ENCODE results near the gene TMCC2.
"Not testable (repeated sequence)": the region's sequence is repeated elsewhere in the genome, so short reads cannot be mapped to it uniquely, and the experiment has no call there.

Gene TMCC2

DNA sequence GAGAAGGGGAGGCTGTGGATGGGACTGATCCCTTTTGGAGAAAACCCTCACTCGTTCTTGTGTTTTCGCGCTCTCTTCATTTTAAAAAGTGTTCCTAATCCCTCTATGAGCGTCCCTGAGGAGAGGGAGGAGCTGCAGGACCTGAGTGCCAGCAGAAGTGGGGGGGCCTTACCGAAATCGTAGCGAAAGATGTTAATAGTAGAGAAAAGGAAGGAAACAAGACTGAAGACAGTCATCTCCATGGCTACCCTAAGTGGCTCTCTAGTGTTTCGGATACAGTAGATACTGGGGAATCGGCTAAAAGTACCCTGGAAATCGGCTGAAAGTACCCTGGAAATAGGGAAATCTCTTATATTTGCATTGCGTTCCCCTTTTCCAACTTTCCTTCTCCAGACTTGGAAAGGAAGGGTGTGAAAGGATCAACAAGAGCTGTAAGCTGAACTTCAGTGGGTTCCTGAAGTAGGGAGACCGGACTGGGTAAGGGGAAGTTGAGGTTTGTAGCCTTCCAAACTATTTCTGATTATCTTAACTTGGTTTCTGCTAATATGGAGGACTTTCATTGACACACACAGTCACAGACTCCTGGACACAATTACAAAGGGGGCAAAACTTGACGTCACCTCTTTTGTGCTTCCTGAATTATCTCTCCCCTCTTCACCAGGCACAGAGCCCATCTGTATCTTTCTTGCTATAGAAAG is 15.8 kb upstream of the TMCC2 start:
- in situ Hi-C loops (cut with MboI; ENCODE audit: low sequenced_read_pairs) = no loop called here

DNA sequence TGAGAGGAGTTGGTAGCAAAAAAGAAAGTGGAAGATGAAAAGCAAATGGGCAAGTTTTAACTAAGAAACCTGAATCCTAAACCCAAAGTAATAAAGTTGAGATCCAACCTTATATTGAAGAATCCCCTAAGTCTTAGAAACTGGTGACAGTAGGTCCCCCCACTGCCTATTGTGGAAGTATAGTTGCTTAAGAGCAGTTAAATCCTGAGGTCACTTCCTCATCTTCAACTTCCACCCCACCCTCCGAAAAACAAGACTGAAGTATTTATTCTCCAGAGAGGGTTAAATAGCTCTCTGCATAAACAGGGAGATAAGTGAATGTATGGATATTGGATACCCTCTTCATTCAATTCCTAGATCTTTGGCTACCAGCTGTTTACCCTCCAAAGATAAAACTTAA is 13.0 kb upstream of the TMCC2 start:
- in situ Hi-C loops (cut with MboI; ENCODE audit: low sequenced_read_pairs) = no loop called here

DNA sequence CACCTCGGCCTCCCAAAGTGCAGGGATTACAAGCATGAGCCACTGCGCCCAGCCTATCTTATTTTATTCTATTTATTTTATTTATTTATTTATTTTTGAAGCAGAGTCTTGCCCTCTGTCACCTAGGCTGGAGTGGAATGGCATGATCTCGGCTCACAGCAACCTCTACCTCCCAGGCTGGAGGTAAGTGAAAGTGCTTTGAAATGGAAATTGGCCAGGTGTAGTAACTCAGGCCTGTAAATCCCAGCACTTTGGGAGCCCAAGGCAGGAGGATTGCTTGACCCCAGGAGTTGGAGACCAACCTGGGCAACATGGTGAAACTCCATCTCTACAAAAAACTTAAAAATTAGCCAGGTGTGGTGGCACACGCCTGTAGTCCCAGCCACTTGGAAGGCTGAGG is 11.2 kb upstream of the TMCC2 start:
- in situ Hi-C loops (cut with MboI; ENCODE audit: low sequenced_read_pairs) = no loop called here

DNA sequence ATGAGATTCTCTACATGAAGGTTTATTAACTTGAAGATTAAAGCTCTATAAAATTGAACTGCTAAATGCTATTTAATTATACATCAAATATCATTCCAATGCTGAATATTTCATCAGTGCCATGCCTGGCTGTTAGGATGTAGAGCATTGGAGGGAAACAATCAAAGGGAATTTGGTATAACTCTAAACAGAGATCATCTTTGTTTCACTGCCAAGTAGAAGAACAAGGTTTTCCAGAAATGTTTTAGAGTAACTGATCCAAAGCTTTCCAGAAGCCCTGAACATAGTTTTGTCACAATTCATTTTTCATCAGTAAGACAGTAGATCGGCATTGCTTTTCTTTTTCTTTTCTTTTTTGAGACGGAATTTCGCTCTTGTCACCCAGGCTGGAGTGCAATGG is 10.3 kb upstream of the TMCC2 start:
- in situ Hi-C loops (cut with MboI; ENCODE audit: low sequenced_read_pairs) = no loop called here

DNA sequence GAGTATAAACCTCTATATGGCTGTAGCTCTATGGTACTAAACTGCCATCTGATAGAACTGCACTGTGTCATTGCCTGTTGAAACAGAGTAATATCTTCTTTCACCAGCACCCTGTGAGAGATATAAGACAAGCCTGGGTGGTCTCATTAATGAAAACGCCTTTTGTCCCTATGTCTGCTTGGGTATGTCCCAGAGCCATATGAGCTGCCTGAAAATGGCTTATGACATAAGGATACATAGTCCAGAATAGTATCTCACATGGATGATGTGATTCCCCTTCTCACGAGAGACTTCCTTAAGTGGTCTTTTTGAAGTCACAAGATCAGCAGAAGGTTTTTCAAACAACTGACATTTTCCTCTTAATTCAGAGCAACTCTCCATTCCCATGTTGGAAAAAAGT is 7.3 kb upstream of the TMCC2 start:
- in situ Hi-C loops (cut with MboI; ENCODE audit: low sequenced_read_pairs) = no loop called here

DNA sequence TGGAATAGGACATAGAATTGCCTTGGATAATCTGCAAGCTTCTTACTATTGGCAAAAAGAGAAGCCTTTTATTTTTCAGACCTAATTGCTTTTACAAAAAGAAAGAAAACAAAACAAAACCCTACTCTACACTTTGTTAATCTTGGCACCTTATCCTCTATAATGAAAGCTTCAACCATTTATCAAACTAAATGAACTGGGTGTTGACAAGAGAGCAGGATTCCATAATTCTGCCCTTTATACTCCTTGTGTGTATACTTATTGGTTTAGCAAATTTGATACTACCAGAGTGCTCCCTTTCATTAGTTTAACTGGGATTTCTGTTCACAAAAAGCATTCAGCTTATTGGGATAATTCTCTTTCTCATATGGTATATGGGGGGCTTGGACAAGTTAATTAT is 3.0 kb upstream of the TMCC2 start:
- in situ Hi-C loops (cut with MboI; ENCODE audit: low sequenced_read_pairs) = no loop called here

DNA sequence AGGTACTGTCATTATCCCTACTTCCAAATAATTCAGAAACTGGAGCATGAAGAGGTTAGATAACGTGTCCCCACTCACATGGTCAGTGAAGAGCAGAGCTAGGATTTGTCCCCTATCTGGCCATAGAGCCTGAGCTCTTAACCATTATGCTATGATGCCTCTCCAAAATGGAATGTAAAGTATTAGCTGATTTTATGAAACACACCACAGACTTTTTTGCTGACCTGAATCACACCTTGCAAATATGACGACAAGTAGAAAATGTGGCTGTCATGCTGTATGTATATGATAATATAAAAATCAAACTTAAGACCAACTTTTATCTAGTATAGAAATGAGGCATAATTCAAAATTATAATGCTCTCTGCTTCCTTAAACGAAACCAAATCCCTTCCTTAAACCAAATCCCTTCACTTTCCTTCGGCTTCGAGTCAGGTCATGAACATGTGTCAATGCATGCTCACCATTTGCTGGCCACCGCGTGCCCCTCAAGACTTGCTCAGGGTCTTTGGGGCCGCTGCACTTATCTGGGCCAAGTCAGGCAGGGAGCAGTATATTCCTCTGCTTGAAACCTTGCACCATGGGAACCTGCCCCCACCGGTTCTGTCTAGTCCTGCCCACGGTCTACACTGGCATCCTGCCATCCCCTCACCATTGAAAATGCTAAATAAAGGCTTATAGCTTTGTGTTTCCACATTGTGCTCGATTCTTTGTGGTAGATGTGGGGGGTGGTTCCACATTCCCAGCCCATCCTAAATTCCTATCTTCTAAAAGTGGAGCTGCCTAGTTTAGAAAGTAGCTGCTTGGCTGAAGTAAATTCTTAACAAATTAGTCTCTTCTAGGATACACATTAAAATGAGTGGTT is 1.6 kb upstream of the TMCC2 start:
- in situ Hi-C loops (cut with MboI; ENCODE audit: low sequenced_read_pairs) = no loop called here

DNA sequence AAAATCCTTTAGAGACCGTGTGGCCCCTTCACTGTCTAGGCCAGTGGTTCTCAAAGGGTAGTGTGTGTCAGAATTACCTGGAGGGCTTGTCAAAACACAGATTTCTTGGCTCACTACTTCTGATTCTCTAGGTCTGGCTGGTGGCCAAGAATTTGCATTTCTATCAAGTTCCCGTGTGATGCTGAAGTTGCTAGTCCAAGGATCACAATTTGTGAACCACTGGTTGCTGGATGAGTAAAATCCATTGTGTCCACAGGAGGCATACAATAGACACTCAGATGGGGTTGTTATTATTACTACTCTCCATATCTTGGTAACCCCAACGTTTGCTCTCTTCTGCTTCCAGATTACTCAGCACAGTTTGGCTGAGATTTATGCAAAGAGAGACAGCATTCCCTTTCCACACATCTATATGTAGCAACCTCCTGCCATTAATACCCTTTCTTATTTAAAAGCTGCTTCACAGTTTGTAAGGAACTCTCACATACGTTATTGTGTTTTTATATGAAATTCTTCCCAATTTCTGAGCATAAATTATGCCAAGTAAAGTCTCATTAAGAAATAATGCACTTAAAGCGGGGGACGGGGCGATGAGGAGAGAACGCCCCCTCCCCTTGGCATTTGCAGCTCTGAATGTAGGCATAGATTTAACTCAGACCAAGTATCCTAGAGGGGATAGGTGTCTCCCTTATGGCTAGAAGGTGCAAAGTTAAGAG is 720 bp upstream of the TMCC2 start:
- in situ Hi-C loops (cut with MboI; ENCODE audit: low sequenced_read_pairs) = no loop called here

DNA sequence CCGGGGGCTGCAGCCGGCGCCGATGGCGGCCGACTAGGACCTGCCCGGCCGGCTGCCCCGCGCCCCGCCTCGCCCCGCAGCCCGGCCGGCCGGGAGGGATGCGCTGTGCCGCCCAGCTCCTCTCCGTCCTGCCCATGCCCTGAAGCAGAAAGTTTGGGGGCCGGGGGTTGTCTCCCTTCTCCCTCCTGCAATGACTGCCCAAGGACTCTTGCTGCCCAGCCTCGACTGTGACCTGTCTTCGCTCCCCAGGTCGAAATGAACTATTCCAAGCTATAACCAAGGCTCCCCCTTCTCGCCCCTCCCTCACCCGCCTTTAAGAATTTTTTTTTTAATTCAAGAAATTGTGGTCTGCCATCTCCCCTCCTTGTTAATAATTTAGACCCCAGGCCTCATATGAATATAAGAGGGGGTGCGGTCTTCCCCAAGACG is 361 bp downstream of the TMCC2 start:
- in situ Hi-C loops (cut with MboI; ENCODE audit: low sequenced_read_pairs) = no loop called here

DNA sequence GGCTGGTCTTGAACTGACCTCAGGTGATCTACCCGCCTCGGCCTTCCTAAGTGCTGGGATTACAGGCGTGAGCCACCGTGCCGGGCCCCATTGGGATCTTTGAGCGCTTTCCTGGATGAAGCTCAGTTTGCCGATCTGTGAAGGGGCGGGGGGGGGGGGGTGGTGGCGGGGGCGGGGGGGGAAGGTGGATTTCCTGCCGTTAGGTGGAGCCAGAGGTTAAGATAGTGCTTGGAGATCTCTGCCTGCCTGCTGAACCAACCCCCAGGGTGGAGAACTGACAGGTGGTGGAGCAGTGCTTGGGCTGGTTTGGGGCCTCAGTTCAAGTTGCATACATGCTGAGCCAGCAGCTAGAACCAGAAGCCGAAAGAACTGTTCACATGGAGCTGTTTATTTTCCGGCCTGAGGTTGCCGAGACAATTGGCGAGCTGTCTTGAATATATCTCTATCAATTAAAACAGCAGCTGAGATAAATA is 1.7 kb downstream of the TMCC2 start:
- in situ Hi-C loops (cut with MboI; ENCODE audit: low sequenced_read_pairs) = no loop called here

DNA sequence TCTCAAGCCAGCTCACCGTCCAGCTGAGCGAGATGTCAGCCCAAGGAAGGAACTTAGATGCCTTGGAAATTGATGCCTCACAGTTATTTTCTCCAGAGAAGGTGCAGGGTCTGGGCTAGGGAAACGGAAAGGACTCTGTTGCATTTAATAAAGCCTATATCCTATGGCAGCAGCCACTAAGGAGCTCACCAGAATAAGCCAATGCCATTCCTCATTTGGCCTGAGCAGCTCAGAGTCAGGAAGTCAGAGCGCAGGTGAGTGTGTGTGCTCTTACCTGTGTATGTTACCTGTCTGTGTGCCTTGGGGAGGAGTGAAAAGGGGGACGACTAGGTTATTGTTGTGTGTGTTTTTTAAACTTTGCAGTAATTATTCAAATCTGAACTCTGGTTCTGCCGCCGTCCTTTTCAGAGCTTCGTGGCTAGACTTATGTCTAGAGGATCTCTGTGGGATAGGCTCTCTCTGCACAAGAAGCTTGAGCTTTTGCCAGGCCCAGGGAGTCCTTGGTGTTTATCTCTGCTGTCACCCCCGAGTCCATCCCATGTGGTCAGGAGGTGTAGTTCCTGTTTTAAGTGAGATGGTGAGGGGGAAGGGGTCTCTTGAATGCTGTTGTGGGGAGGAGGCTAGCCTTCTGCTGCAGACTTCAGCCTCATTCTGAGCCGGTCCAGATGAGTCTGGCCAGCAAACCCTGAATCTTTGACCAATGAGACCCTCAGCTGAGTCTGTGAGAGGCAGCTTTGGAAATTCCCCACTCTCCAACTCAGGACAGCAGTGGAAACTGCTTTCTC is 2.4 kb downstream of the TMCC2 start:
- in situ Hi-C loops (cut with MboI; ENCODE audit: low sequenced_read_pairs) = no loop called here

DNA sequence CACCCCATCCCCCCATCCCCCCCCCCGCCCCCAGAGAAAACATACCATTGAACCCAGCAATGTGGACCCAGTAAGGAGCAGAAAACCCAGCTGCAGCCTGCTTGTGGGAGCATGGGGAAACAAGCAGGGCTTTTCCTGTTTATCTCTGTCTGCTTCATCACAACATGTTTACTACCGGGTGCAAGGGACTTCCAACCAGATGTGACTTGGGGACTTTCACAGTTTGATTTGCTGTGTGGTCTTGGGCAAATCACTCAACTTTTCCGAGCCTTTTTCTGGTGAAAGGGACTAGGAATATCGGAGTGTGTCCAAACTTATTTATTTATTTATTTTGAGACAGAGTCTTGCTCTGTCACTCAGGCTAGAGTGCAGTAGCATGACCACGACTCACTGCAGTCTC is 3.2 kb downstream of the TMCC2 start:
- in situ Hi-C loops (cut with MboI; ENCODE audit: low sequenced_read_pairs) = no loop called here

DNA sequence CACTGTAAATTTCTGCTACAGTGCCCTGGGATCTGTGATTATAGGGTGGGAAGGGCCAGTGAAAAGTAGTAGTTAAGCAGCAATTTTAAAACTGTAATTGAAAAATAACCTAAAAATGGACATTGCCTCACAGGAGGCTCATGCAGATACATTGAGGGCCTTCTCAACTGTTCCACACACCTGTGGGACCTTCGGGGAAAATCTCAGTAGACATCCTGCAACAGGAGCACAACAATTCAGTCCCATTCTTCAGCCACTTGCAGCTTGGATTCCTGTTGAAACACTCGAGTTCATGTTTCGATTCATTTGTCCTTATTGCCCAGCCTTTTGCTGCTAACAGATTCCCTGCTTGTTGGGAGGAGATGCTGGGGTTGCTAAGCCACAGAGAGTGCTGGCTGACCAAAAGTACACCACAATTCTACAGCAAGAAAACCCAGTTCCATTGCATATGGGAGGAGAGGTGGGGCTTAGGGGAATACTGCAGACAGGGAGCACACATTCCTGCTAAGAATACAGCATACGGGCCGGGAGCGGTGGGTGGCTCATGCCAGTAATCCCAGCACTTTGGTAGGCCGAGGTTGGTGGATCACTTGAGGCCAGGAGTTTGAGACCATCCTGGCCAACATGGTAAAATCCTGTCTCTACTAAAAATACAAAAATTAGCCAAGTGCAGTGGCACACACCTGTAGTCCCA is 4.5 kb downstream of the TMCC2 start:
- in situ Hi-C loops (cut with MboI; ENCODE audit: low sequenced_read_pairs) = no loop called here

DNA sequence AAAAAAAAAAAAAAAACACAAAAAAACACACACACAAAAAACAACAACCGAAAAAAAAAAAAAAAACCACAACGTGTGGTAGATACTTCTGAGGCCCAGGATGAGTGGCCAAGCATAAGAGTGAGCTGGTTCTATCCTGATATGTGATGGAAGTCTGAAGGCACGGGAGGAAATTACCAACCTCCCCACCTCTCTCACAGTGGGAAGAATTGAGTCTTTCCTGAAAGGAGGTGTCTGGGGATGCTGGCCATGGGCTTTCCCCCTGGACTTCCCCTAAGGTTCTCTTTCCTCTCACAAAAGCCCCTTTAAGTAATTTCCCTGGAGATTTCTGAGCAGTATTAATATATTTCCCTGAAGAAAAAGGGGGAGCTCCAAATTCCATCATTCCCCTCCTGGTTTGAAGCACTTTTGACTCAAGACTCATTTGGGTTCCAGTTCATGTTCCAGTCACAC is 5.2 kb downstream of the TMCC2 start:
- in situ Hi-C loops (cut with MboI; ENCODE audit: low sequenced_read_pairs) = no loop called here

DNA sequence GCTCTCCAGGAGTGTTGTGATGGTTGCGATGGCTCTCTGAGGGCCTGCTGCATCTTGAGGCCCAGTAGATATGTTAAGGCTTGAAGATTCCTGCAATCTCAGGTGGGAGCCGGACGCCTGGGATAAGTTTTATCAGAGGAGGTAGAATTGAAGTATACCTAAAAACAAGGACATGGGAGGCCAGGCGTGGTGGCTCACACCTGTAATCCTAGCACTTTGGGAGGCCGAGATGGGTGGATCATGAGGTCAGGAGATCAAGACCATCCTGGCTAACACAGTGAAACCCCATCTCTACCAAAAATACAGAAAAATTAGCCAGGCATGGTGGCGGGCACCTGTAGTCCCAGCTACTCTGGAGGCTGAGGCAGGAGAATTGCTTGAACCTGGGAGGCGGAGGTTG is 6.2 kb downstream of the TMCC2 start:
- in situ Hi-C loops (cut with MboI; ENCODE audit: low sequenced_read_pairs) = not testable (repeated sequence)

DNA sequence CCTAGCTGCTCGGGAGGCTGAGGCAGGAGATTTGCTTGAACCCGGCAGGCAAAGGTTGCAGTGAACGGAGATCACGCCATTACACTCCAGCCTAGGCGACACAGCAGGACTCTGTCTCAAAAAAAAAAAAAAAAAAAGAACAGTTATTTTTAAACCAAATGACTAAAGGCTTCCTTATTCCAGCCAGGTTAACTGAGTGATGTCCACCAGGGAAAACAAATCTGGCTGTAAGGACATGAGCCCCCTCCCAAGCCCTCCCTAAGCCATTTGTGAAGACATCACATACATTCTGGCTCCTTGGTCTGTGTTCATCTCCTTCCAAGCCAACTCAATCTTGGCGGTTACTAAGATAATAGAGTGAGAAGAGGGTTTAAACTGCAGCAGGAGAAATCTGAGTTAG is 8.2 kb downstream of the TMCC2 start:
- in situ Hi-C loops (cut with MboI; ENCODE audit: low sequenced_read_pairs) = no loop called here

DNA sequence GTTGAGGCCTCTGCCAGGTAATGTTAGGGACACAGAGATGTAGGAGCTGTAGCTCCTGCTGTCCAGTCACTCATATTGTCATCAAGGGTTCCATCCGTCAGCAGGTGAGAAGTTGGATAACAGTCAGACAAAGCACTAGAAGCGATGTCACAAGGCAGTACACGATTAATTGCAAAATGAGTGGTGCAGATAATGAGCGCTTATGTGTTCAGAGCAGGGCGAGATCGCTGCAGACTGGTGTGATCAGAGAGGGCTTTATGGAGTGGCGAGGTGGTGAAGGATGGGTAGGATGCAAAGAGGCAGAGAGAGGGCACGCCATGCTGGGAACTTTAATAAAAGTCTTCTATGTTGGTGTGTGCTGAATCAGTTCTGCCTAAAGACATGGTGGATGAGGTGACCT is 8.8 kb downstream of the TMCC2 start:
- in situ Hi-C loops (cut with MboI; ENCODE audit: low sequenced_read_pairs) = no loop called here

DNA sequence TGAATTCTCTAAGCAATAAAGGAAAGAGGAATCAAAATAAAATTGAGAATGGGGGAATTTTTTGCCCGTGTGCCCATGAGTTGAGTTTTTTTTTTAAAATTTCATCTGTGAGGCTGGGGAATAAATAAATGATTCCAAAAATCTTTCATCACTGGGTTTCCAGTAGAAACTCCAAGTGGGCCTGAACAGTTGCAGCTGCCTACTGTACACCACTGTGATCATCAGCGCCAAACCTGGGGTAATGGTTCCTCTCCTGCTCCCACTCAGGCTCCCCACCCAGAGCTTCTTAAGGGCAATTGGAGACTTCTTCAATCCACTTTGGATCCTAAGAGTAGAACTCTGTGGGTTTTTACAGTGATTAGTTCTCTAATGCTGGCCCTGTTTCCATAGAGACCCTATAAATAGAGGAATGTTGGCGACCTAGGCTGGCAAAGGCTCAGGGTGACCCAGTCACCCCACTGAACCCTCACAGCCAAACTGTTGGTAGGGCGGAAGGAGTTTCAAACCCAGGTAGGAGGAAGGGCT is 9.3 kb downstream of the TMCC2 start:
- in situ Hi-C loops (cut with MboI; ENCODE audit: low sequenced_read_pairs) = no loop called here

DNA sequence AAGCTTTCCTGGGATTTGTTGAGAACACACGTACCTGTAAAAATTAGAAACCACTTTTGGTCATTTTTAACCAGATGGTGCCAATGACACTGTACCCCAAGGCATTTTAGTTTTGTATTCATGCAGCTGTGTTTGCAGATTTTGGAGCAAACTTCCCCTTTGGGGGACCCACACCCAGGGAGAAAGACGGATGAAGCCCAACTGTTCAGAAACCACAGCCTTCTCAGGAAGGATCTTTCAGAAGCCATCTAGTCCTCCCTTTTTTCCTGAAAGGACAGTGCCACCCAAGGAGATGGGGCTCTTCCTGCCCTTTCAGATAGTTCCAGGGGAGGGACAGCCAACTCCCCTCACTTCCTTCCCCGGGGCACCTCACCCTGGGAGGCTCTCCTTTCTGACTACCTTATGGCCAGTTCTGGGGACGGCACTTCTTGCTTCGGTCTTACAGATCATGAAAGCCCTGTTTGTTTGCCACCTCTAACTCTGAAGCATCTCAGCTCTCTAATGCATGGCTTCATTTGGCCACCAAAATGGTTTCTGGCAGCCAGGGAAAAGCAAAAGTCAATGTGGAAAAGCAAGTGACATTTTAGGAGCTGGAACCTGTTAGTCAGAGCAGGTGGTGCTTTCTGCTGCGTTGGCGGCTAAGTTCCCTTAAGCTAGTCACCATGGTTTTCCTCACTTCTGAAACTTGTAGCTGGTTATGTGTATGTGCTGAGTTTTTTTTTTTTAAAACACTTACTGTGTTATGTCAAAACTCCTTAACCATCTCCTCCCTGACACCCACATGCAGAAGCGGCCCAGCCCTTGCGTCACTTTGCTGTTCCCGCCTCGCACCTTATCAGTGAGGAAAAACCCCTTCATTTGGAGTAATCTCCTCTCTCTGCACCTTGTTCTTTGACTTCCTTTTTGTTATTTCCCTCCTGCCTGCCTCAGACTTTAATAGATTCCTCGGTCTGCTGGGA is 10.1 kb downstream of the TMCC2 start:
- in situ Hi-C loops (cut with MboI; ENCODE audit: low sequenced_read_pairs) = no loop called here
